Fibroblast of lung (primary cell): ENCODE results near the gene CACUL1. TPM values are rescaled to one million over a fixed set of nuclear protein-coding genes. Genes with fewer than 3 reads are reported as not detected.

Source experiments
- DNase-seq, 2 donors: peaks; one replicate each; pipeline versions ENCODE4 v3.0.0 to v3.0.0-alpha.2; 2010; ENCODE audit warnings: low read depth in 2 of 2
- H2AFZ ChIP-seq: 2 replicates; pipeline ENCODE4 v1.5.1; 2012; ENCODE audit warnings: low read length, control low read depth, inconsistent platforms
- H3K27ac ChIP-seq: 2 replicates; pipeline ENCODE4 v1.5.1; 2011; ENCODE audit warnings: low read length, control low read depth; ENCODE audit not compliant: insufficient read depth
- H3K27me3 ChIP-seq: 2 replicates; pipeline ENCODE4 v1.5.1; 2011; ENCODE audit warnings: mild to moderate bottlenecking, low read length; ENCODE audit not compliant: control insufficient read depth, insufficient read depth
- H3K36me3 ChIP-seq: 2 replicates; pipeline ENCODE4 v1.5.1; 2011; ENCODE audit warnings: low read length; ENCODE audit not compliant: control insufficient read depth, insufficient read depth
- H3K4me1 ChIP-seq: 2 replicates; pipeline ENCODE4 v1.5.1; 2011; ENCODE audit warnings: low read length; ENCODE audit not compliant: control insufficient read depth, insufficient read depth; ENCODE audit errors: extremely low read depth
- H3K4me2 ChIP-seq: 2 replicates; pipeline ENCODE4 v1.5.1; 2011; ENCODE audit warnings: low read length, control low read depth; ENCODE audit not compliant: insufficient read depth; ENCODE audit errors: extremely low read depth
- H3K4me3 ChIP-seq, 4 experiments: fragments of 200-600 bp in 1 of 4; sonication (generic) in 1 of 4; replicated peaks in 1 of 4; 2 replicates each; pipeline ENCODE4 v1.5.1; 2011 to 2016; ENCODE audit warnings: low read length in 4 of 4, low read depth in 3 of 4, mild to moderate bottlenecking in 3 of 4, control low read depth in 2 of 4, inconsistent platforms in 1 of 4, mixed read lengths in 1 of 4; ENCODE audit not compliant: insufficient read depth in 1 of 4; ENCODE audit errors: control extremely low read depth in 1 of 4
- H3K79me2 ChIP-seq: 2 replicates; pipeline ENCODE4 v1.5.1; 2012; ENCODE audit warnings: mild to moderate bottlenecking, low read length, inconsistent platforms; ENCODE audit not compliant: control insufficient read depth, insufficient read depth
- H3K9ac ChIP-seq: 2 replicates; pipeline ENCODE4 v1.5.1; 2011; ENCODE audit warnings: mild to moderate bottlenecking, low read length, control low read depth; ENCODE audit not compliant: insufficient read depth
- H3K9me3 ChIP-seq: 2 replicates; pipeline ENCODE4 v1.5.1; 2012; ENCODE audit warnings: low read depth, low read length; ENCODE audit not compliant: control insufficient read depth, insufficient read depth
- H4K20me1 ChIP-seq: 2 replicates; pipeline ENCODE4 v1.5.1; 2011; ENCODE audit warnings: low read length; ENCODE audit not compliant: control insufficient read depth, insufficient read depth; ENCODE audit errors: extremely low read depth
- CTCF ChIP-seq, 2 donors: IDR thresholded peaks in 1 of 2; conservative IDR thresholded peaks in 1 of 2; 1 replicate in 1 of 2; 2 replicates in 1 of 2; pipeline ENCODE4 v1.5.1; 2011 to 2012; ENCODE audit warnings: low read length in 2 of 2, control low read depth in 1 of 2, inconsistent platforms in 1 of 2, low read depth in 1 of 2, mild to moderate bottlenecking in 1 of 2
- EZH2 ChIP-seq: IDR thresholded peaks from 2 replicates; pipeline ENCODE4 v1.5.1; 2012; ENCODE audit warnings: low read length, control low read depth, mild to moderate bottlenecking; ENCODE audit errors: missing control alignments
- polyA plus RNA-seq, 2 donors: library from polyadenylated mRNA; depleted of rRNA in 1 of 2; stranded (reverse) in 1 of 2; unstranded in 1 of 2; fragments of >200 nt; gene quantifications; 2 replicates each; pipeline ENCODE4 v1.2.1, GENCODE V29; 2011 to 2012; ENCODE audit warnings: missing spikeins in 1 of 2
- total RNA-seq: library from RNA; depleted of rRNA; stranded (reverse); fragments of >200 nt; gene quantifications from 2 replicates; pipeline ENCODE4 v1.2.1, GENCODE V29; 2014

CACUL1 gene
- total and polyA plus RNA-seq, 2 donors (not counting 1 experiment from before 2014, with no cell fraction given), result 15.7 to 25.3 TPM

DNA sequence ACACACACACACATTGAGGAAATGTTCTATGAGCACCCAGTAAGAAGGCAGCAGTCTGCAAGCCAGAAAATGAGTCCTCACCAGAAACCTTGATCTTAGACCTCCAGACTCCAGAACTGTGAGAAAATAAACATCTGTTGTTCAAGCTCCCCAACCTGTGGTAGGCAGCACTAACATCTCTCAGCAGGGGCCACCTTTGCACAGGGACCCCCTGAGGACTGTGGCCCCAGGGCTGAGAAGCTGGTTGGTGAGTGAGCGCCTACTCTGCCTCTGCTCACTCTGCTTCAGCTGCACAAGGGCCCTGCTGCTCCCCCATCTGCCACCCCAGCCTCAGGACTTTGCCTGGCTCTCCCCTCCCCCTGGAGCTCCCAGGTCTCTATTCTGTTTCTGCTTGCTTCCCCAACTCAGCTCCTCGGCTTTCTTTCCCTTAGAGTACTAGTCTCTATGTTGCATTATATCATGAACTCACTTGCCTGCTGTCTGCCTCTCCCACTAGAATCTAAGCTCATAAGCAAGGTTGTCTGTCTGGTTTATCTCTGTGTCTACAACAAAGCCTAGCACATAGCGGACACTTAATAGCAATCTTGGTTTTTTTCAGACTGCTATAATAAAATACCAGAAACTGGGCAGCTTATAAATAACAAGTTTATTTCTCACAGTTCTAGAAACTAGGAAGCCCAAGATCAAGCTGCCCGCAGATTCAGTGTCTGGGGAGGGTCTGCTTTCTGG is 118.9 kb downstream of the CACUL1 start:
- no peak for TF ChIP-seq EZH2
- TF ChIP-seq CTCF (conservative IDR thresholded peaks at IDR 0.05 in 1 of 2, IDR thresholded peaks at IDR 0.05 in 1 of 2; ENCODE audit: low read depth in 1 of 2, low read length in 2 of 2), result no peak
- Histone ChIP-seq H3K9ac (no peak overlapping the region), H3K9me3 (no peaks in the 10 kb centered on the region), H3K4me3 (no peak overlapping the region), H3K4me2 (no peak overlapping the region), H2AFZ (no peak overlapping the region), H3K27ac (no peak overlapping the region), H3K79me2 (no peaks in the 10 kb centered on the region), H3K36me3 (no peaks in the 10 kb centered on the region), H4K20me1 (no peaks in the 10 kb centered on the region), H3K27me3 (no peaks in the 10 kb centered on the region), H3K4me1 (no peaks in the 10 kb centered on the region)
- no peak for DNase-seq

- H3K36me3 ChIP-seq, result no peaks in the 10 kb centered on the region
- no peak overlapping the region for H3K4me2 ChIP-seq
- H3K27me3 ChIP-seq, result no peaks in the 10 kb centered on the region
- no peaks in the 10 kb centered on the region for H3K9me3 ChIP-seq
- TF ChIP-seq CTCF (conservative IDR thresholded peaks at IDR 0.05 in 1 of 2, IDR thresholded peaks at IDR 0.05 in 1 of 2; ENCODE audit: low read depth in 1 of 2, low read length in 2 of 2) (no peak), EZH2 (no peak)
- no peaks in the 10 kb centered on the region for H4K20me1 ChIP-seq
- H3K4me3 ChIP-seq, result no peak overlapping the region
- H3K4me1 ChIP-seq, result no peaks in the 10 kb centered on the region
- no peak overlapping the region for H3K27ac ChIP-seq
- no peak overlapping the region for H3K9ac ChIP-seq
- H2AFZ ChIP-seq, result no peak overlapping the region
- no peaks in the 10 kb centered on the region for H3K79me2 ChIP-seq
- no peak for DNase-seq
These were observed 121.0 kb downstream of the CACUL1 start for GRCh38 chr10:118633786-118634185.

GRCh38 chr10:118629211-118629610 is 125.6 kb downstream of the CACUL1 start:
- H3K4me2 ChIP-seq, result no peak overlapping the region
- no peaks in the 10 kb centered on the region for H3K9me3 ChIP-seq
- TF ChIP-seq EZH2 (no peak), CTCF (conservative IDR thresholded peaks at IDR 0.05 in 1 of 2, IDR thresholded peaks at IDR 0.05 in 1 of 2; ENCODE audit: low read depth in 1 of 2, low read length in 2 of 2) (no peak)
- no peak for DNase-seq
- H3K9ac ChIP-seq, result no peak overlapping the region
- no peaks in the 10 kb centered on the region for H3K27me3 ChIP-seq
- H2AFZ ChIP-seq, result no peak overlapping the region
- no peaks in the 10 kb centered on the region for H4K20me1 ChIP-seq
- no peaks in the 10 kb centered on the region for H3K36me3 ChIP-seq
- no peak overlapping the region for H3K4me3 ChIP-seq
- no peaks in the 10 kb centered on the region for H3K79me2 ChIP-seq
- no peak overlapping the region for H3K27ac ChIP-seq
- no peaks in the 10 kb centered on the region for H3K4me1 ChIP-seq
